Common myeloid progenitor, CD34-positive (primary cell): Measurements from ENCODE around the gene POLR2J.
"Not testable (repeated sequence)": the region's sequence is repeated elsewhere in the genome, so short reads cannot be mapped to it uniquely, and the experiment has no call there.

Experiments
- CTCF ChIA-PET: fragments of 350-600 bp; sonication (Branson Sonifier 250); formaldehyde crosslinking; loops from one replicate; lab custom pipeline; 2021; ENCODE audit warnings: antibody characterized with exemption; lab: Charles Lee
- POLR2A ChIA-PET: fragments of 350-600 bp; sonication (Branson Sonifier 250); formaldehyde crosslinking; loops from one replicate; lab custom pipeline; 2021; ENCODE audit warnings: antibody characterized with exemption; lab: Charles Lee
- DNase-seq, 3 donors: peaks; one replicate each; pipeline versions ENCODE4 v3.0.0 to v3.0.0-alpha.2; 2013
- H3K27ac ChIP-seq, 2 experiments: 1 replicate in 1 of 2; 2 replicates in 1 of 2; pipeline ENCODE4 v1.7.0; 2013; ENCODE audit warnings: inconsistent platforms in 2 of 2, low read length in 2 of 2, mild to moderate bottlenecking in 2 of 2, low read depth in 1 of 2, moderate library complexity in 1 of 2; ENCODE audit not compliant: severe bottlenecking in 2 of 2, insufficient read depth in 1 of 2, poor library complexity in 1 of 2
- H3K27me3 ChIP-seq, 5 experiments: replicated peaks in 2 of 5; 1 replicate in 3 of 5; 2 replicates in 2 of 5; pipeline versions ENCODE4 v1.6.1 to v1.7.0; 2013; ENCODE audit warnings: low read length in 4 of 5, mild to moderate bottlenecking in 2 of 5, moderate library complexity in 2 of 5, inconsistent platforms in 1 of 5; ENCODE audit not compliant: insufficient read depth in 5 of 5, control insufficient read depth in 4 of 5
- H3K36me3 ChIP-seq, 4 experiments: 1 replicate in 2 of 4; 2 replicates in 2 of 4; pipeline versions ENCODE4 v1.6.1 to v1.7.0; 2013; ENCODE audit warnings: low read length in 3 of 4, control low read depth in 1 of 4, mild to moderate bottlenecking in 1 of 4; ENCODE audit not compliant: control insufficient read depth in 4 of 4, insufficient read depth in 4 of 4
- H3K4me1 ChIP-seq, 4 experiments: 1 replicate in 3 of 4; 2 replicates in 1 of 4; pipeline versions ENCODE4 v1.6.1 to v1.7.1; 2013; ENCODE audit warnings: low read length in 3 of 4, mild to moderate bottlenecking in 3 of 4, control low read depth in 1 of 4, inconsistent platforms in 1 of 4, moderate library complexity in 1 of 4; ENCODE audit not compliant: control insufficient read depth in 4 of 4, insufficient read depth in 4 of 4; ENCODE audit errors: control extremely low read depth in 1 of 4
- H3K4me3 ChIP-seq, 7 experiments: 1 replicate in 4 of 7; 2 replicates in 3 of 7; pipeline versions ENCODE4 v1.5.1 to v1.7.0; 2013; ENCODE audit warnings: mild to moderate bottlenecking in 7 of 7, low read length in 6 of 7, moderate library complexity in 6 of 7, inconsistent platforms in 2 of 7, low read depth in 2 of 7, control low read depth in 1 of 7; ENCODE audit not compliant: insufficient read depth in 4 of 7, control insufficient read depth in 1 of 7; ENCODE audit errors: extremely low read depth in 1 of 7
- H3K9me3 ChIP-seq, 5 experiments: 1 replicate in 4 of 5; 2 replicates in 1 of 5; pipeline versions ENCODE4 v1.6.1 to v1.7.1; 2013; ENCODE audit warnings: low read length in 4 of 5, mild to moderate bottlenecking in 2 of 5, inconsistent platforms in 1 of 5, low read depth in 1 of 5, moderate library complexity in 1 of 5; ENCODE audit not compliant: control insufficient read depth in 4 of 5, insufficient read depth in 2 of 5; ENCODE audit errors: control extremely low read depth in 1 of 5
- WGBS: methylation state at CpG from one replicate; pipeline ENCODE4 v1.1.5; 2013; ENCODE audit not compliant: insufficient coverage; 5-methylcytosine and 5-hydroxymethylcytosine counted together

Gene POLR2J

GRCh38 chr7:102460467-102460866 lies 18.3 kb downstream of the POLR2J start:
- Histone ChIP-seq H3K27ac (no peak overlapping the region), H3K9me3 (no peaks in the 10 kb centered on the region), H3K4me3 (no peak overlapping the region), H3K27me3 (no peaks in the 10 kb centered on the region), H3K4me1 (peaks cover 5 to 13% (median 12%) of the 10 kb centered on the region in 4 experiments), H3K36me3 (peaks cover 0 to 37% (median 24%) of the 10 kb centered on the region in 4 experiments)
- CTCF ChIA-PET, result interaction anchor here (4.0 to 63.4 kb wide), 2 partner anchors 10 to 42 kb away, joined by 15 to 1488 read pairs; partner anchors contain the start of genes ORAI2 and PRKRIP1
- 97% methylated on average over 8 of the region's 8 CpGs for WGBS
- POLR2A ChIA-PET, result no interaction called here
- DNase-seq, result no peak

- Histone ChIP-seq H3K27me3 (no peaks in the 10 kb centered on the region), H3K27ac (no peak overlapping the region), H3K4me1 (peaks cover 4 to 9% (median 8%) of the 10 kb centered on the region in 4 experiments), H3K9me3 (no peaks in the 10 kb centered on the region), H3K4me3 (no peak overlapping the region), H3K36me3 (peaks cover 0 to 39% (median 29%) of the 10 kb centered on the region in 4 experiments)
- 98% methylated on average over 19 of the region's 24 CpGs for WGBS
- POLR2A ChIA-PET, result no interaction called here
- DNase-seq, result no peak
- CTCF ChIA-PET, result interaction anchor here (63.4 kb wide), 1 partner anchor 41 kb away, joined by 1488 read pairs; the partner anchor contains the start of genes ORAI2 and PRKRIP1
These were observed 19.4 kb downstream of the POLR2J start for GRCh38 chr7:102459221-102459844.

- DNase-seq, result no peak
- H3K4me3 ChIP-seq, result no peak overlapping the region
- H3K4me1 ChIP-seq, result no peaks in the 10 kb centered on the region
- H3K9me3 ChIP-seq, result no peaks in the 10 kb centered on the region
- 97% methylated on average over 36 of the region's 40 CpGs for WGBS
- CTCF ChIA-PET, result interaction anchor here (1.1 to 63.4 kb wide), 3 partner anchors 8 to 39 kb away, joined by 3 to 1488 read pairs (median 5); partner anchors contain the start of genes ORAI2 and PRKRIP1
- peaks cover 0 to 39% (median 29%) of the 10 kb centered on the region in 4 experiments for H3K36me3 ChIP-seq
- no peak overlapping the region for H3K27ac ChIP-seq
- POLR2A ChIA-PET, result no interaction called here
- no peaks in the 10 kb centered on the region for H3K27me3 ChIP-seq
These were observed 21.3 kb downstream of the POLR2J start for GRCh38 chr7:102457352-102457924.

- H3K36me3 ChIP-seq, result peaks cover 0 to 39% (median 28%) of the 10 kb centered on the region in 4 experiments
- CTCF ChIA-PET, result interaction anchor here (0.6 to 63.4 kb wide), 4 partner anchors 8 to 602 kb away, joined by 3 to 1488 read pairs (median 6); partner anchors contain the start of genes ALKBH4, LRWD1, ORAI2 and PRKRIP1
- H3K27ac ChIP-seq, result no peak overlapping the region
- no peaks in the 10 kb centered on the region for H3K4me1 ChIP-seq
- H3K4me3 ChIP-seq, result no peak overlapping the region
- no peak for DNase-seq
- whole genome bisulfite sequencing, result 99% methylated on average over 9 of the region's 10 CpGs
- POLR2A ChIA-PET, result no interaction called here
- H3K27me3 ChIP-seq, result no peaks in the 10 kb centered on the region
- no peaks in the 10 kb centered on the region for H3K9me3 ChIP-seq
These were observed 22.4 kb downstream of the POLR2J start for GRCh38 chr7:102456327-102456726.

- 87% methylated on average over 9 of the region's 11 CpGs for WGBS
- no peaks in the 10 kb centered on the region for H3K4me1 ChIP-seq
- H3K27me3 ChIP-seq, result no peaks in the 10 kb centered on the region
- peaks cover 0 to 39% (median 29%) of the 10 kb centered on the region in 4 experiments for H3K36me3 ChIP-seq
- CTCF ChIA-PET, result interaction anchor here (2.0 to 63.4 kb wide), 2 partner anchors 9 to 37 kb away, joined by 7 to 1488 read pairs; partner anchors contain the start of genes ALKBH4, LRWD1, ORAI2 and PRKRIP1
- H3K27ac ChIP-seq, result no peak overlapping the region
- POLR2A ChIA-PET, result no interaction called here
- DNase-seq, result no peak
- no peak overlapping the region for H3K4me3 ChIP-seq
- no peaks in the 10 kb centered on the region for H3K9me3 ChIP-seq
These were observed 23.1 kb downstream of the POLR2J start for GRCh38 chr7:102455596-102455995.

GRCh38 chr7:102454932-102455331 lies 23.8 kb downstream of the POLR2J start:
- DNase-seq, H3K4me3 ChIP-seq, H3K4me1 ChIP-seq, H3K27me3 ChIP-seq, H3K27ac ChIP-seq, H3K9me3 ChIP-seq, POLR2A ChIA-PET: not testable (repeated sequence)
- peaks cover 0 to 39% (median 30%) of the 10 kb centered on the region in 4 experiments for H3K36me3 ChIP-seq
- 86% methylated on average over 6 of the region's 10 CpGs for WGBS
- CTCF ChIA-PET, result interaction anchor here (1.1 to 63.4 kb wide), 4 partner anchors 7 to 36 kb away, joined by 3 to 1488 read pairs (median 6); partner anchors contain the start of genes ALKBH4, LRWD1, ORAI2 and PRKRIP1
